H54 (cell line): ENCODE data around the gene EXOC5.

Experiments used
- DNase-seq: peaks from one replicate; pipeline ENCODE4 v3.0.0; 2011; ENCODE audit warnings: low spot score, mixed read lengths; ENCODE audit not compliant: insufficient read length
- FAIRE-seq: peaks from 3 replicates; lab custom pipeline; 2011; peaks lifted over from hg19 to GRCh38; lab: Jason Lieb, UNC
- POLR2A ChIP-seq: IDR thresholded peaks from 2 replicates; pipeline ENCODE4 v1.6.1; 2011; ENCODE audit warnings: low read depth, mild to moderate bottlenecking, low read length

Gene EXOC5

GRCh38 chr14:57268161-57269069, at the start of gene EXOC5, which contains the start of gene AP5M1:
EXOC5 (minus strand) TSS chr14:57268905; CDS start chr14:57268648, 257 bp downstream.
AP5M1 (plus strand) TSS chr14:57268971; CDS start chr14:57269315, 344 bp downstream.
- TF ChIP-seq POLR2A = peak; percentile 53; the same call in 1 of the 2 replicates
- DNase-seq (peak; percentile 40), FAIRE-seq (no peak)

- DNase-seq (peak; percentile 14), FAIRE-seq (no peak)
- no peak for TF ChIP-seq POLR2A
Observed at GRCh38 chr14:57317248-57317833, 48.6 kb upstream of the EXOC5 start.

- no peak for TF ChIP-seq POLR2A
- FAIRE-seq (no peak), DNase-seq (no peak)
Observed at GRCh38 chr14:57314396-57315089, 45.8 kb upstream of the EXOC5 start.

- no peak for DNase-seq
- TF ChIP-seq POLR2A = no peak
Observed at GRCh38 chr14:57302883-57303282, 34.2 kb upstream of the EXOC5 start.

GRCh38 chr14:57299511-57299910, 30.8 kb upstream of the EXOC5 start:
- no peak for TF ChIP-seq POLR2A
- FAIRE-seq (no peak), DNase-seq (no peak)

More at GRCh38 chr14:57302883-57303282, 34.2 kb upstream of the EXOC5 start:
- FAIRE-seq = no peak

GRCh38 chr14:57297852-57298251, 29.1 kb upstream of the EXOC5 start:
- DNase-seq (no peak), FAIRE-seq (no peak)
- no peak for TF ChIP-seq POLR2A

GRCh38 chr14:57295239-57295638, 26.5 kb upstream of the EXOC5 start:
- FAIRE-seq (no peak), DNase-seq (no peak)
- no peak for TF ChIP-seq POLR2A

- TF ChIP-seq POLR2A = no peak
- DNase-seq (no peak), FAIRE-seq (no peak)
Observed at GRCh38 chr14:57293866-57294837, 25.4 kb upstream of the EXOC5 start.

GRCh38 chr14:57291692-57292647, 23.3 kb upstream of the EXOC5 start:
- FAIRE-seq (no peak), DNase-seq (no peak)
- TF ChIP-seq POLR2A = no peak

- DNase-seq (no peak), FAIRE-seq (no peak)
- TF ChIP-seq POLR2A = no peak
Observed at GRCh38 chr14:57290751-57291150, 22.0 kb upstream of the EXOC5 start.

GRCh38 chr14:57287745-57288144, 19.0 kb upstream of the EXOC5 start:
- no peak for TF ChIP-seq POLR2A
- FAIRE-seq = no peak
- no peak for DNase-seq

- TF ChIP-seq POLR2A = no peak
Observed at GRCh38 chr14:57277062-57277461, 8.4 kb upstream of the EXOC5 start.

More at GRCh38 chr14:57277062-57277461, 8.4 kb upstream of the EXOC5 start:
- FAIRE-seq = no peak
- DNase-seq = no peak
